ENCODE data around the gene SUPT4H1. TPM values are rescaled to one million over a fixed set of nuclear protein-coding genes. Genes with fewer than 3 reads are reported as not detected.

Gene SUPT4H1
- total RNA-seq, 5 donors from 2014 or later (not counting 1 experiment from before 2014, with no cell fraction given), result 40.5 to 77.3 (median 63.2) TPM

DNA sequence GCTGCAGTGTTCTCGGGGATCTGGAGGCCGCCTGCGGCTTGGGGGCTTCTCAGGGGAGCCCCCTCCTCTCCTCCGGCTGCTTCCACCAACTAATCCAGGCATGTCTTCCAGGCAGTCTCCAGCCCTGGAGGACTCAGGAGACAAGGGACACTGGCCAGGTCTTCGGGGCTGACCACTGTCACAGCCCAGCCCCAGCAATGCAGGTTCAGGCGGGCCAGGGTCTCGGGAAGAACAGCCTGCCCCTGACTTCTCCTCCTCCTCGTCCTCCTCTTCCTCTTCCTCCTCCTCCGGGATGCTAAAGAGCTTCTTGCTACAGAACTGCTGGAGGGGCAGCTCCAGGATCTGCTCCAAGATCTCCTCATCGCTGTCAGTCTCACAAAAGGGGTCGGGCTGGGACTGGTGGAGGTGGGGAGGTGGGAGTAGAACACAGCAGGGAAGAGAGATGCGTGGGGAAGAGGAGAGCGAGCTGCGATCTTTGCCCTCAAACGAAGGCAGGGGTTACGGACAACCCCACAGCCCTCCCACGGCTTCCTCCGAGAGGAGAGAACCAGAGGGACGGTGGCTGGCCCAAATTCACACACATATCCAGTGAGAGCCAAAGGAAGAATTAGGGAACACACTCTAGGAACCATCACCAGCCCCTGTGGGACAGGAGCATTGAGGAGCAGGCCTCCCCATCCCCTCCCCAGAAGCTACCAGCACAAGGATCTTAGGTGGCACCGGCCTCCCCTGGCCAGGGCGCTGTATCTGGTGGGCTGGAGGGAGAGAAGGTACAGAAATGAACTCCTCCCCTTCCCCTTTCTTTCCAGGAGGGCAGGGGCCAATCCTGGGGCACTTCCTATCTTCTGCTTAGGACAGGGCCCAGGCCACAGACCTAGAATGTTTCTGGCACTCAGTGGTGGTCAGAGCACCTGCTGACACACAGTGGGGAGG, 42.8 kb downstream of the SUPT4H1 start:
- H3K36me3 Mint-ChIP-seq, result peaks cover 8% of the 10 kb centered on the region
- Histone ChIP-seq H3K27ac (ENCODE audit: low read length) (no peak overlapping the region), H3K9me3 (no peaks in the 10 kb centered on the region), H3K27me3 (replicated peaks in 1 of 2; ENCODE audit: control insufficient read depth in 2 of 2, extremely low read depth in 1 of 2, insufficient read depth in 2 of 2, low read length in 1 of 2) (no peaks in the 10 kb centered on the region), H3K36me3 (ENCODE audit: control insufficient read depth in 2 of 2, extremely low read depth in 1 of 2, insufficient read depth in 1 of 2, low read length in 1 of 2) (peaks cover 0 to 42% of the 10 kb centered on the region in 2 donors), H3K4me3 (ENCODE audit: control insufficient read depth in 1 of 2, extremely low read depth in 1 of 2, low read length in 1 of 2) (no peak overlapping the region), H3K4me1 (ENCODE audit: control insufficient read depth in 1 of 2, extremely low read depth in 1 of 2, insufficient read depth in 2 of 2, low read length in 2 of 2) (peaks cover 0 to 7% of the 10 kb centered on the region in 2 experiments)
- CTCF ChIA-PET, result no interaction called here
- POLR2A ChIA-PET, result interaction anchor here in 1 of 2 donors (0.5 kb wide), 1 partner anchor 10 kb away, joined by 3 read pairs; no protein-coding TSS in a partner anchor
- no peak for ATAC-seq (replicated peaks in 1 of 4)
- H3K9me3 Mint-ChIP-seq, result no peaks in the 10 kb centered on the region
- H3K27ac Mint-ChIP-seq, result no peak overlapping the region
- peaks cover 0 to 2% (median 2%) of the 10 kb centered on the region in 3 donors for H3K4me1 Mint-ChIP-seq
- no peak for DNase-seq
- H3K4me3 Mint-ChIP-seq, result no peak overlapping the region
- 89% methylated on average over 11 of the region's 21 CpGs for WGBS (ENCODE audit: insufficient coverage)
- H3K27me3 Mint-ChIP-seq, result no peaks in the 10 kb centered on the region

DNA sequence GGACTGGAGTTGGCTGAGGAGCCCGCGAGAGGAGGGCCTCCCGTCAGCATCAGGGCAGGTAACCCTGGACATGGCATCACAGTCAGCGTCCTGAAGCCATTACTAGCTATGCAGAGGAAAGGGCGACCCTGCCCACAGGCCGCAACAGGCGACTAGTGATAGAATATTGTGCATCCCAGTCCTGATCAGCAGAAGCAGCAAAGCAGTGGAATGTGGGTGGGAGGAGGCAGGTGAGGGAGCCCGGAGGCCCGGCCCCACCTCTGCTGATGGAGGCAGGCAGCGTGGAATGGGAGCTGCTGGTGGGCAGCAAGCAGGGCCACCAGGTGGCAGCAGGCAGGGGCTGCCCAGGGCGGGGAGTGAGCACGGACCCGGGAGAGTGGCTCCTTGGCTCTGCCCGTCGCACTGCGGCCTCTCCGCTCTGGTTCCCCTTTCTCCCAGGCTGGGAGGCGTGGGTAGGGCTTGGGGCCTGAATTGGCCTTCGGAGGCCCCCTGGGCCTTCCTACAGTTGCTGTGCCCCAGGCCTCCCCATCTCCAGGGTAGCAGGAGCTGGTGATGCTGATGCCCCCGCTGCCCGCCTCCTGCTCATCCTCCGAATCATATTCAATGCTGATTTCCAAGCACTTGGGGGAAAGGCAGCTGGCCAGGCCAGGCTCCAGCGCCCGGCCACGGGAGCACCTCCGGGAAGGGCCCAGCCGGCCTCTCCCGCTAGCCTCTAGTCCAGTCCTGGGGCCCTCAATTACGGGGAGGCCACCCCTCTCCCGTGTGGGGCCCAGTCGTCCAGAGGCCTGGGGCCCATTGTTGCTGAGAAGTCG, 43.6 kb downstream of the SUPT4H1 start:
- Histone ChIP-seq H3K27ac (ENCODE audit: low read length) (no peak overlapping the region), H3K4me1 (ENCODE audit: control insufficient read depth in 1 of 2, extremely low read depth in 1 of 2, insufficient read depth in 2 of 2, low read length in 2 of 2) (peaks cover 0 to 9% of the 10 kb centered on the region in 2 experiments), H3K9me3 (no peaks in the 10 kb centered on the region), H3K27me3 (replicated peaks in 1 of 2; ENCODE audit: control insufficient read depth in 2 of 2, extremely low read depth in 1 of 2, insufficient read depth in 2 of 2, low read length in 1 of 2) (no peaks in the 10 kb centered on the region), H3K36me3 (ENCODE audit: control insufficient read depth in 2 of 2, extremely low read depth in 1 of 2, insufficient read depth in 1 of 2, low read length in 1 of 2) (peaks cover 0 to 42% of the 10 kb centered on the region in 2 donors), H3K4me3 (ENCODE audit: control insufficient read depth in 1 of 2, extremely low read depth in 1 of 2, low read length in 1 of 2) (no peak overlapping the region)
- no peaks in the 10 kb centered on the region for H3K27me3 Mint-ChIP-seq
- no peak for ATAC-seq (replicated peaks in 1 of 4)
- peaks cover 0 to 6% (median 5%) of the 10 kb centered on the region in 3 donors for H3K4me1 Mint-ChIP-seq
- peaks cover 8% of the 10 kb centered on the region for H3K36me3 Mint-ChIP-seq
- POLR2A ChIA-PET, result interaction anchor here in 1 of 2 donors (0.5 kb wide), 1 partner anchor 9 kb away, joined by 3 read pairs; no protein-coding TSS in a partner anchor
- CTCF ChIA-PET, result interaction anchor here in 1 of 2 donors (1.4 kb wide), 1 partner anchor 9 kb away, joined by 4 read pairs; no protein-coding TSS in a partner anchor
- H3K4me3 Mint-ChIP-seq, result no peak overlapping the region
- DNase-seq, result peak in 1 of 35 experiments; percentile 18
- H3K9me3 Mint-ChIP-seq, result no peaks in the 10 kb centered on the region
- WGBS (ENCODE audit: insufficient coverage), result 95% methylated on average over 32 of the region's 32 CpGs
- H3K27ac Mint-ChIP-seq, result no peak overlapping the region

DNA sequence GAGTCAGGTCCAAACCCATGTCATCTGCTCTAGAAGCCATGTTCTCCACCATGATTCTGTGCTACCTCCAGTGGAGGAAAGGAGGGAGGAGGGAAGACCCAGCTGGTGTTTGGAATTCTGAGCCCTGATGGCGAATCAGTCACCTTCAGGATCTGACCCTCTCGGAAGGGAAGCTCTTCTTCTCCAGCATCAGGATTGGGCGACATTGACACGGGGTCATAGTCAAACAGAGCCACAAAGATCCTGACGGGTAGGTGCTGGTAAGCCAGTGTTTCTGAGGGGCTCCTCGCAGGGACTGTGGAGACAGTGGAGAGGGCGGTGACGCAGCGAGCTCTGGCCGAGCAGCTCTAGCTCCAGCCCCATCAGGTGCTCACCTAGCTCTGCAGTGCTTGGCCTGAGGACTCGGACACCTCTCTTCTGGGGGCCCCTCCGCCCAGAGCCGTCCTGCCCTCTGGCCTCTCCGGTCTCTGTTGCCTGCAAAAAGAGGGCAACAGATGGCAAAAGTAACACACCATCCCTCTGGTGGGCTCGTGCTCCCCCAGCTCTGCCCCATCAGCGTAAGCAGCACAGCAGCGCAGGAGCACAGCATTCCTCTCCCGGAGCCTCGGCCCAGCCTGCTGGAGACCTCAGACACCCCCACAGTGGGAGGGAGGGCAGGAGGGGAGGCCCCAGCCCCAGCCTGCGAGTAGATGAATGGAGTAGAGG, 44.4 kb downstream of the SUPT4H1 start:
- Mint-ChIP-seq H3K4me1 (peaks cover 0 to 6% (median 5%) of the 10 kb centered on the region in 3 donors), H3K36me3 (peaks cover 6% of the 10 kb centered on the region), H3K27me3 (no peaks in the 10 kb centered on the region), H3K27ac (no peak overlapping the region), H3K4me3 (no peak overlapping the region), H3K9me3 (no peaks in the 10 kb centered on the region)
- ATAC-seq (replicated peaks in 1 of 4) (no peak), DNase-seq (no peak)
- WGBS (ENCODE audit: insufficient coverage), result 92% methylated on average over 16 of the region's 20 CpGs
- Histone ChIP-seq H3K4me3 (ENCODE audit: control insufficient read depth in 1 of 2, extremely low read depth in 1 of 2, low read length in 1 of 2) (no peak overlapping the region), H3K9me3 (no peaks in the 10 kb centered on the region), H3K27me3 (replicated peaks in 1 of 2; ENCODE audit: control insufficient read depth in 2 of 2, extremely low read depth in 1 of 2, insufficient read depth in 2 of 2, low read length in 1 of 2) (no peaks in the 10 kb centered on the region), H3K4me1 (ENCODE audit: control insufficient read depth in 1 of 2, extremely low read depth in 1 of 2, insufficient read depth in 2 of 2, low read length in 2 of 2) (peaks cover 0 to 9% of the 10 kb centered on the region in 2 experiments), H3K36me3 (ENCODE audit: control insufficient read depth in 2 of 2, extremely low read depth in 1 of 2, insufficient read depth in 1 of 2, low read length in 1 of 2) (peaks cover 0 to 42% of the 10 kb centered on the region in 2 donors), H3K27ac (ENCODE audit: low read length) (no peak overlapping the region)
- ChIA-PET CTCF (interaction anchor here in 1 of 2 donors (0.6 to 1.4 kb wide), 2 partner anchors 9 to 10 kb away, joined by 3 to 4 read pairs; no protein-coding TSS in a partner anchor), POLR2A (no interaction called here)

DNA sequence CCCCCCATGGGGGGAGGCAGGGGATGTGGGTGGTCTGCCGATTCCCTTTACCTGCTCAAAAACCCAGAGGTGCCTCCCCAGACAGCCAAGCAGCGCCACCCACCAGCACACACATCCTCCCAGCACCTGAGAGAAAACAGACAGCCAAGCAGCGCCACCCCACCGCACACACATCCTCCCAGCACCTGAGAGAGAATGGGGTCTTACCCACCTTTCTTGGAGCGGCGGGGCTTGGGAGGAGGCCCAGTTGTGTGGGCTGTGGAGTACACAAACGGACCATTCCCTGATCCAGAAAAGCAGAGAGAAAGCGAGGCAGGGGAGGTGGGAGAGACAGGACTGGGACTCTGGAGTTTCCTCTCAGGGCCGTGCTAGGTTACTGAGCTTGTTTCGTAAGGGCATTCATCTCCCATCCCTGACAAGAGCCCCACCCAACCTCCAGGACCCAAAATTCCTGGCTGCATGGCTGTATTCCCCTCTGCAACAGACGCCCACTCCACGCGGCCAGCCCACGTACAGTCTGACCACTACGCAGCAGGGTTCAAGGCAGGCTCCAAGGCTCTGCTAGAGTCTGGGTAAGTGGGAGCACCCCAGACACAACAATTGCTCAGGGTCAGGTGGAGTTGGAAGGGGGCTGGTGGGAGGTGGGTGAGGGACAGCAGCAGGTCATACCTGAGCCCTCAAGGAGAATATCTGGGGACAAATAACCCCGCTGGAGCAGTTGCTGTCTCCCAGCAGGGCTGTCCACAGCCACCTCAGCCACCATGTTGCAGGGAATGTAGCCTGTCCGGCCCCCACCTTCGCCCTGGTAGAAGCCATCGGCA, 45.7 kb downstream of the SUPT4H1 start:
- ATAC-seq (replicated peaks in 1 of 4) (no peak), DNase-seq (no peak)
- H3K27ac ChIP-seq (ENCODE audit: low read length), result no peak overlapping the region
- no peaks in the 10 kb centered on the region for H3K9me3 Mint-ChIP-seq
- H3K9me3 ChIP-seq, result no peaks in the 10 kb centered on the region
- H3K4me3 Mint-ChIP-seq, result no peak overlapping the region
- H3K4me1 Mint-ChIP-seq, result peaks cover 0 to 6% (median 5%) of the 10 kb centered on the region in 3 donors
- H3K36me3 ChIP-seq (ENCODE audit: control insufficient read depth in 2 of 2, extremely low read depth in 1 of 2, insufficient read depth in 1 of 2, low read length in 1 of 2), result peaks cover 0 to 38% of the 10 kb centered on the region in 2 donors
- peaks cover 3% of the 10 kb centered on the region for H3K36me3 Mint-ChIP-seq
- peaks cover 0 to 9% of the 10 kb centered on the region in 2 experiments for H3K4me1 ChIP-seq (ENCODE audit: control insufficient read depth in 1 of 2, extremely low read depth in 1 of 2, insufficient read depth in 2 of 2, low read length in 2 of 2)
- H3K27me3 Mint-ChIP-seq, result no peaks in the 10 kb centered on the region
- ChIA-PET CTCF (no interaction called here), POLR2A (interaction anchor here in 1 of 2 donors (0.5 kb wide), 1 partner anchor 160 kb away, joined by 3 read pairs; no protein-coding TSS in a partner anchor)
- WGBS (ENCODE audit: insufficient coverage), result 98% methylated on average over 11 of the region's 19 CpGs
- no peak overlapping the region for H3K27ac Mint-ChIP-seq
- no peaks in the 10 kb centered on the region for H3K27me3 ChIP-seq (replicated peaks in 1 of 2; ENCODE audit: control insufficient read depth in 2 of 2, extremely low read depth in 1 of 2, insufficient read depth in 2 of 2, low read length in 1 of 2)
- no peak overlapping the region for H3K4me3 ChIP-seq (ENCODE audit: control insufficient read depth in 1 of 2, extremely low read depth in 1 of 2, low read length in 1 of 2)

DNA sequence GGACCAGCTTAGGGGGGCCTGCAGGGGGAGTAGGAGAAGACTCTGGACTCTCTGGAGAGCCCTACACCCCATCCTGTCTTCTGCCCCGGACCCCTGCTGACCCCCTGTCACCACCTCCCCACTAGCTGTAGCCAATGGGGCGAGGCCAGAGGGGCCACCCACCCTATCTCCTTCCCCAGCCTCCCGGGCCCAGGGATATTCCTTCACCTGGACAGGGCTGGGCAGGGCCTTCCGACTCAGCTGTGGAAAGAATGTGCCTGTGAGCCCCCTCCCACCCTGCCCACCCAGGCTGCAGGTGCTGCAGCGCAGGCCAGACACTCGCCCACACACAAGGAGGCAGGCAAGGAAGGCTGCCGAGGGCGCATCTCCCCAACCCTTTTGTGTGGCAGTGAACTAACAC, 46.4 kb downstream of the SUPT4H1 start:
- DNase-seq, result no peak
- CTCF ChIA-PET, result interaction anchor here (0.6 to 1.3 kb wide), 2 partner anchors 27 to 180 kb away, joined by 3 to 5 read pairs; no protein-coding TSS in a partner anchor
- 94% methylated on average over 6 of the region's 8 CpGs for WGBS (ENCODE audit: insufficient coverage)

More for the DNA sequence above, 46.4 kb downstream of the SUPT4H1 start:
- H3K9me3 ChIP-seq, result no peaks in the 10 kb centered on the region
- H3K36me3 ChIP-seq (ENCODE audit: control insufficient read depth in 2 of 2, extremely low read depth in 1 of 2, insufficient read depth in 1 of 2, low read length in 1 of 2), result peaks cover 0 to 35% of the 10 kb centered on the region in 2 donors
- no peak overlapping the region for H3K4me3 ChIP-seq (ENCODE audit: control insufficient read depth in 1 of 2, extremely low read depth in 1 of 2, low read length in 1 of 2)
- Mint-ChIP-seq H3K4me1 (peaks cover 0 to 6% (median 5%) of the 10 kb centered on the region in 3 donors), H3K27ac (no peak overlapping the region), H3K36me3 (peaks cover 3% of the 10 kb centered on the region), H3K4me3 (no peak overlapping the region), H3K27me3 (no peaks in the 10 kb centered on the region), H3K9me3 (no peaks in the 10 kb centered on the region)
- H3K27ac ChIP-seq (ENCODE audit: low read length), result no peak overlapping the region
- ATAC-seq (replicated peaks in 1 of 4), result no peak
- POLR2A ChIA-PET, result no interaction called here
- H3K27me3 ChIP-seq (replicated peaks in 1 of 2; ENCODE audit: control insufficient read depth in 2 of 2, extremely low read depth in 1 of 2, insufficient read depth in 2 of 2, low read length in 1 of 2), result no peaks in the 10 kb centered on the region
- peaks cover 0 to 9% of the 10 kb centered on the region in 2 experiments for H3K4me1 ChIP-seq (ENCODE audit: control insufficient read depth in 1 of 2, extremely low read depth in 1 of 2, insufficient read depth in 2 of 2, low read length in 2 of 2)

All from T-cell (primary cell).